ENCODE data around the gene ZBTB33. TPM values are rescaled to one million over a fixed set of nuclear protein-coding genes. Genes with fewer than 3 reads are reported as not detected.

Gene ZBTB33
- polyA plus RNA-seq, 1 donor from 2014 or later = 20.2 TPM

Other genes starting within 250 kb of the ZBTB33 start
- not detected in 2 replicates for gene RHOXF2B, start 173.1 kb upstream of the ZBTB33 start, polyA plus RNA-seq
- gene RHOXF1, start 134.9 kb upstream of the ZBTB33 start, polyA plus RNA-seq = 1.6 TPM in 2 replicates
- not detected in 2 replicates for gene RHOXF2, start 92.2 kb upstream of the ZBTB33 start, polyA plus RNA-seq
- 7.5 and 7.6 TPM in 2 replicates for gene TMEM255A, start 60.6 kb downstream of the ZBTB33 start, polyA plus RNA-seq
- not detected in 2 replicates for gene ATP1B4, start 111.3 kb downstream of the ZBTB33 start, polyA plus RNA-seq
- gene LAMP2, start 218.5 kb downstream of the ZBTB33 start, polyA plus RNA-seq = 39.7 and 42.6 TPM in 2 replicates